Endothelial cell (in vitro differentiated cells): ENCODE measurements around the gene DNAJB5. TPM values are rescaled to one million over a fixed set of nuclear protein-coding genes. Genes with fewer than 3 reads are reported as not detected.

Experiments used
- DNase-seq: peaks from one replicate; pipeline ENCODE4 v3.0.0; 2021; ENCODE audit warnings: low spot score
- H3K27ac Mint-ChIP-seq: one replicate; pipeline ENCODE4 v1.8.0; 2021; ENCODE audit warnings: mixed read lengths, inconsistent platforms; ENCODE audit not compliant: unreplicated experiment
- H3K27me3 Mint-ChIP-seq: one replicate; pipeline ENCODE4 v1.8.0; 2021; ENCODE audit warnings: mild to moderate bottlenecking, moderate library complexity, mixed read lengths, inconsistent platforms; ENCODE audit not compliant: unreplicated experiment
- H3K36me3 Mint-ChIP-seq: one replicate; pipeline ENCODE4 v1.8.0; 2021; ENCODE audit warnings: mild to moderate bottlenecking, low read depth, mixed read lengths, inconsistent platforms; ENCODE audit not compliant: unreplicated experiment
- H3K4me1 Mint-ChIP-seq: one replicate; pipeline ENCODE4 v1.8.0; 2021; ENCODE audit warnings: mild to moderate bottlenecking, mixed read lengths, inconsistent platforms; ENCODE audit not compliant: unreplicated experiment
- H3K4me3 Mint-ChIP-seq: one replicate; pipeline ENCODE4 v1.8.0; 2021; ENCODE audit warnings: mild to moderate bottlenecking, mixed read lengths, inconsistent platforms; ENCODE audit not compliant: unreplicated experiment
- H3K9me3 Mint-ChIP-seq: one replicate; pipeline ENCODE4 v1.8.0; 2021; ENCODE audit warnings: mixed read lengths, inconsistent platforms; ENCODE audit not compliant: unreplicated experiment
- total RNA-seq: library from RNA; stranded (reverse); fragmentation: NEBNext Ultra II Directional; extraction: Animal tissue kit (Norgen Biotek cat#: 25700); gene quantifications from one replicate; pipeline ENCODE4 v1.2.1, GENCODE V29; 2021; ENCODE audit not compliant: unreplicated experiment
- TF ChIP-seq, protein P1 (sequence below): fragments of 200-600 bp; sonication (generic); IDR thresholded peaks from one replicate; pipeline ENCODE4 v1.5.0; 2021; ENCODE audit warnings: antibody characterized with exemption; ENCODE audit not compliant: unreplicated experiment

DNAJB5 gene
- total RNA-seq, 1 donor from 2014 or later = 20.4 TPM

DNA sequence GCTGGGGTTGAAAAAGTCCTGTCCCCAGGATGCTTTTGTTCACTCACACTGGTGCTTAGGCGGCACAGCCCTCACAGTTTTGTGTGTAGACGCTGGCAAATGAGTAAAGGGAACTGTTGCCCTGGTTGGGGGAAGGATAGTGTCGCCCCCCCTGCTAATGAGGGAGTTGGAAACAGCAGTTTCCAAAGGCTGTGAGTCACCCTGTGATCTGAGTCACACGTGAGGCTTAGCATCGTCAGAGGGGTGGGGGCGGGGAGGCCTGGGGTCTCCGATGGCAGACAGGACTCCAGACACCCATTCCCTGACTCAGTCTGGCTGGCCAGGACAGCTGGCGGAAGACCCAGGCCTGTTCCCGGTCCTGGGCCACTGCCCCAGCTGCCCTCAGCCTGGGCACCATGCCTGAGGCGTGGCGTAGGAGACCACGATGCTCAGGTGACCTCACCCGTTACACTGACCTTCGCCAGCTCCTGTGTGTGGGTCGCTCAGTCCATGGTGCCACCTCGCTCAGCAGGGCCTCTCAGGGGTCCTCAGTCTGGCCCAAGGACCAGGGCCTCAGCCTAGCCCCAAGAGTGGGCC, 2.9 kb downstream of the DNAJB5 start:
- Mint-ChIP-seq H3K36me3 (peaks cover 27% of the 10 kb centered on the region), H3K27ac (no peak overlapping the region), H3K27me3 (peaks cover 28% of the 10 kb centered on the region), H3K4me3 (peak overlapping the region; percentile 69), H3K9me3 (peaks cover 4% of the 10 kb centered on the region), H3K4me1 (peaks cover 70% of the 10 kb centered on the region)
- TF ChIP-seq, protein P1, sequence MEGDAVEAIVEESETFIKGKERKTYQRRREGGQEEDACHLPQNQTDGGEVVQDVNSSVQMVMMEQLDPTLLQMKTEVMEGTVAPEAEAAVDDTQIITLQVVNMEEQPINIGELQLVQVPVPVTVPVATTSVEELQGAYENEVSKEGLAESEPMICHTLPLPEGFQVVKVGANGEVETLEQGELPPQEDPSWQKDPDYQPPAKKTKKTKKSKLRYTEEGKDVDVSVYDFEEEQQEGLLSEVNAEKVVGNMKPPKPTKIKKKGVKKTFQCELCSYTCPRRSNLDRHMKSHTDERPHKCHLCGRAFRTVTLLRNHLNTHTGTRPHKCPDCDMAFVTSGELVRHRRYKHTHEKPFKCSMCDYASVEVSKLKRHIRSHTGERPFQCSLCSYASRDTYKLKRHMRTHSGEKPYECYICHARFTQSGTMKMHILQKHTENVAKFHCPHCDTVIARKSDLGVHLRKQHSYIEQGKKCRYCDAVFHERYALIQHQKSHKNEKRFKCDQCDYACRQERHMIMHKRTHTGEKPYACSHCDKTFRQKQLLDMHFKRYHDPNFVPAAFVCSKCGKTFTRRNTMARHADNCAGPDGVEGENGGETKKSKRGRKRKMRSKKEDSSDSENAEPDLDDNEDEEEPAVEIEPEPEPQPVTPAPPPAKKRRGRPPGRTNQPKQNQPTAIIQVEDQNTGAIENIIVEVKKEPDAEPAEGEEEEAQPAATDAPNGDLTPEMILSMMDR = no peak
- no peak for DNase-seq

DNA sequence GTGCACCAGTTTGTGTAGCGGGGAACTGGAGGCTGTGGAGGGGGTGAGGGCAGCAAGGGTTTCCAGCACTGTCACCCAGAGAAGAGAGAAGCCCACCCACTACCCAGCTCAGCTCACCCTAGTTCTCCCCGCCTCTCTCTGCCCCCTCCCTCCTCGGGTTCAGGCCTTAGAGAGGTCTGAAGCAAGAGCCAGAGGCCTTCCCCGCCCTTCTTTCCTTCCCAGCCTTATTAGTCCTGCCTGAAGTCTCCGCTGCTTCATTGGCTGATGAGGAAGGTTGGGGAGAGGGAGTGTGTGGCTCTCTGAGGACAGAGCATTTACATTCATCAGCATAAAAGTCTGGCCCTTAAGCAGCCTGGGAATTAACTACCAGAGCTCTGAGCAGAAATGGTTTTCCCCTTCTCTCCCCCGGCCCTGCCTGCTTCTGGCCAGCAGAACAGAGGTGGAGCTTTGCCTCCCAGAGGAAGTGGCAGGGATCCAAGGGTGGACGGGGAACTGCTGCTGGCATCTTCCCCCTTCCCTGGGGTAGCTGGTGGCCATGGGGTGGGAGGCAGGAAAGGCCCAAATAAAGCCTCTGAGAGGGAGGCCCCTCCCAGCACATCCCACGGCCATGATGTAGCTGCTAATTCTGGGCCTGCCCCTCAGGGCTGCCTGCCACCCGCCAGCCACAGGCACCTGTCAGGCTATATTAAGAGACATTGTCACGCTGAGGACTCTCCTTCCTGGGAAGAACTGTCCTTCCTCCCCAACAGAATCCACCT, 4.1 kb downstream of the DNAJB5 start:
- Mint-ChIP-seq H3K27me3 (peaks cover 28% of the 10 kb centered on the region), H3K4me3 (peak overlapping the region; percentile 64), H3K9me3 (peaks cover 2% of the 10 kb centered on the region), H3K36me3 (peaks cover 24% of the 10 kb centered on the region), H3K4me1 (peaks cover 67% of the 10 kb centered on the region), H3K27ac (peak overlapping the region; percentile 78)
- DNase-seq = no peak
- TF ChIP-seq, protein P1 = no peak

DNA sequence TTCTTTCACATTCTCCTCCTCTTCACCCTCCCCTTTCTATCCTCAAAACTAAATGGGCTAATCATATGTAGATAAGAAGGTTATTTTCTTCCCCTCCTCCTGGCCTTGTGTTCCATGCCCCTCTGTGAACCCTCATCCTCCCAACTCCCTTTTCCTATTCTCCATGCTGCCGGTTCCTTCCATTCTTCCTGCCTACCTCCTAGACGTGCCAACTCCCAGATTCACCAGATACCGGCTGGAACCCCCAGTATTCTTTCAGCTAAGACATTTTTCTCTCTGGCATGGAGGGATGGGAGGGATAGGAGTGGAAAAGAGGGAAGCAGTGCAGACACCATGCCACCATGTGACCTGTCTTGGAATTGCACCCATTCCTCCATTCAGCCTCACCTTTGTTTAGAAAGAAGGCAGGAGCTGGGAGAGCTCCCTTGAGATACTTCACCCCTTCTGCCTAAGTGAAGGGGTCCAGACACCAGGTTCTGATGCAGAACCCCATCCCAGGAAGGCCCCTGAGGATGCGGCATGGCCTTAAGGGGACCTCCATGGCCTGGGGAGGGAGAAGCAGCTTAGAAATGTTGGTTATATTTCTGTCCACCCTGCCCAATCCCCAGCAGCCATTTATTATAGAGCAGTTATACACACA, 4.8 kb downstream of the DNAJB5 start:
- Mint-ChIP-seq H3K4me1 (peaks cover 63% of the 10 kb centered on the region), H3K27ac (peak overlapping the region; percentile 78), H3K4me3 (peak overlapping the region; percentile 64)

DNA sequence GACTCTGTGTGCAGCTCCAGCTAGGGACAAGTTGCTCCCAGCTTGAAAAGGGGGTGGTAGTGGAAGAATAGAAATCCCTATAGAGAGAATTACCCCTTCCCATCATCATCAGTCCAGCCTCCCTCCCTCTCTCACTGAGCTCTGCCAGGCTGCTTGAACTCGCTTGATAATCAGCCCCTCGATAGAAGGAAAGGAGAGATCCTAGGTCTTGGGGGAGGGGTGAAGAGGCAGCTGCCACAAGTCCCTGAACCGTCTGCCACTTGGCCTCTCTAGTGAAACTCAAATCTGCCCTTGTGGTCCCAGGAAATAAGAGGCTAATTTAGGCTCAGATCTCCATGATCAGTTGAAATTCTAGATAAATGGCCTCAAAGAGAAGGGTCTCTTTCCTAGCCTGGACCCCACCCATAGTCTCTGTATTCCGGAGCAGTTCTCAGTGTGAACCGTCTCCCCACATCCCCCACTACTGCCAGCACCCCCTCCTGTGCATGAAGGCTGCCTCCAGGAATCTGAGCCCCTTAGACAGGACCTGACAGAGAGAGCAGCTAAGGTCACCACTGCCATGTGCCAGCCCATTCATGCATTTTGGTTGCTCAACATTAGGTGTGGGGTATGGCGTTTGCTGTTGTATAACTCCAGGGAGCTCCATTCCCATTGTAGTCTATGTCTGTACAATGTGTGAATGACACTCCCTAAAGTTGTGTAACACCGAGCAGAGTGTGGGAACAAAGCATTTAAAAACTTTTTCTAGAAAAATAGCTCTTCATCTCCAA, 5.5 kb downstream of the DNAJB5 start:
- Mint-ChIP-seq H3K27me3 (peaks cover 23% of the 10 kb centered on the region), H3K27ac (peak overlapping the region; percentile 81), H3K4me1 (peaks cover 61% of the 10 kb centered on the region), H3K9me3 (no peaks in the 10 kb centered on the region), H3K4me3 (peak overlapping the region; percentile 73), H3K36me3 (peaks cover 19% of the 10 kb centered on the region)
- TF ChIP-seq, protein P1 = no peak
- no peak for DNase-seq

More for the DNA sequence above, 4.8 kb downstream of the DNAJB5 start:
- Mint-ChIP-seq H3K36me3 (peaks cover 21% of the 10 kb centered on the region), H3K27me3 (peaks cover 24% of the 10 kb centered on the region), H3K9me3 (no peaks in the 10 kb centered on the region)
- peak; percentile 57 for DNase-seq
- TF ChIP-seq, protein P1 = peak; percentile 70
